KG1 (cell line): ENCODE results near the gene KLLN.
"Not testable (repeated sequence)": the region's sequence is repeated elsewhere in the genome, so short reads cannot be mapped to it uniquely, and the experiment has no call there.

Experiments used
- DNase-seq: peaks from one replicate; lab custom pipeline; 2025; lab: John Stamatoyannopoulos, UW

KLLN gene

DNA sequence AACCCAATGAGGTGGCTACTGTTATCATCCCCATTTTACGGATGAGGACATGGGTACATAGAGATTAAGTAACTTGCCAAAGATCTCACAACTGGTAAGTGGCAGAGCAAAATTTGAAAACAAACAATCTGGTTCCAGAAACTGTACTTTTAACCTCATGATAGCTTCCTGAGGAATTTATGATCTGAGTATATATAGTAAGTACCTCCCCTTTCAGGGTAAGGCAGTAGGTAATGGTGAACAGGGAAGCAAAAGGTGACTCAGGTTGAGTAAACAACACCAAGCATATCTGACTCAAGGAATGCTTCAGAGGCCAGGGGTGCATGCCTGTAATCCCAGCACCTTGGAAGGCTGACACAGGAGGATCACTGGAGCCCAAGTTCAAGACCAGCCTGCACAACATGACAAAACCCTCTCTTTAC is 21.1 kb downstream of the KLLN start:
- DNase-seq: no peak

DNA sequence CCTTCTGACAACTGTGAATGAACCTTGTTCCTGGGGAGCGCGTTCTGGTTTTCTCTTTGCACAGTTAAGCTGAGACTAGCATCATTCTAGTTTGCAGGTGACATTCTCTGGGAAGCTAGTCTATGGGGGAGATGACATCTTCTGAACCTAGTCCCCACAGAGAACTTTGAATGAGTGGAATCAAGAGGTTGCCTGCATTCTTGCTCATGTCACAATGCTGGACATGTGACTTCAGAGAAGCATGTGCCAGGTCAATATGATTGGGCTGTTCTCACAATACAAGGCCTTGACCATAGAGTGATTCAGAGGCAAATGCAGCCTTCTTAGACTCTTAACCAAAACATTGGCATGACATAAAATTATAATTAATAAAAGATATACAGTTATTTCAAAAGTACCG is 22.1 kb downstream of the KLLN start:
- DNase-seq: no peak

GRCh38 chr10:87838650-87839049 is 24.7 kb downstream of the KLLN start:
- no peak for DNase-seq

- peak; percentile 30 for DNase-seq
These were observed 25.9 kb downstream of the KLLN start for GRCh38 chr10:87837445-87837844.

DNA sequence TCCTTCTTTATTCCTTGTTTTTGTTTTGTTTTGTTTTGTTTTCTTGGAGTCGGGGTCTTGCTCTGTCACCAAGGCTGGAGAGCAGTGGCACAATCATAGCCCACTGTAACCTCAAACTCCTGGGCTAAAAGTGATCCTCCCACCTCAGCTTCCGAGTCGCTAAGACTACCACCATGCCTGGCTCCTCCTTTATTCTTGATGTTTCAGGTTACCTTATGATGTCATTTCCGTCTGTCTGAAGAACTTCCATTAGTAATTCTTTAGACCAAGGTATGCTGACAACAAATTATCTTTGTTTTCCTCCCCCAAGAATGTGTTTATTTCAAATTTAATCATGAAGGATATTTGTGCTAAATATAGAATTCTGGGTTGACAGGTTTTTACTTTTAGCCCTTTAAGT is 27.2 kb downstream of the KLLN start:
- no peak for DNase-seq

GRCh38 chr10:87829986-87830729 is 33.2 kb downstream of the KLLN start:
- DNase-seq: no peak

GRCh38 chr10:87829051-87829450 is 34.3 kb downstream of the KLLN start:
- DNase-seq: not testable (repeated sequence)

DNA sequence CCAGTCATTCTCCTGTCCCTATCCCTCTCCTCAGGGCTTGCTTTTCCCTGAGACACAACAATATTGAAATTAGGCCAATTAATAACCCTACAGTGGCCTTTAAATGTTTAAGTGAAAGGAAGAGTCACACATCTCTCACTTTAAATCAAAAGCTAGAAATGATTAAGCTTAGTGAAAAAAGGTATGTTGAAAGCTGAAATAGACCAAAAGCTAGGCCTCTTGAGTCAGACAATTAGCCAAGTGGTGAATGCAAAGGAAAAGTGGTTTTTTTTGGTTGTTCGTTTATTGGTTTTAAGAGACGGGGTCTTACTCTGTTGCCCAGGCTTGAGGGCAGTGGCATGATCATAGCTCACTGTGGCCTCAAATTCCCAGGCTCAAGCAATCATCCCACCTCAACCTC is 35.7 kb downstream of the KLLN start:
- no peak for DNase-seq

GRCh38 chr10:87826653-87827052 is 36.7 kb downstream of the KLLN start:
- no peak for DNase-seq

GRCh38 chr10:87819289-87819585 is 44.1 kb downstream of the KLLN start:
- no peak for DNase-seq

DNA sequence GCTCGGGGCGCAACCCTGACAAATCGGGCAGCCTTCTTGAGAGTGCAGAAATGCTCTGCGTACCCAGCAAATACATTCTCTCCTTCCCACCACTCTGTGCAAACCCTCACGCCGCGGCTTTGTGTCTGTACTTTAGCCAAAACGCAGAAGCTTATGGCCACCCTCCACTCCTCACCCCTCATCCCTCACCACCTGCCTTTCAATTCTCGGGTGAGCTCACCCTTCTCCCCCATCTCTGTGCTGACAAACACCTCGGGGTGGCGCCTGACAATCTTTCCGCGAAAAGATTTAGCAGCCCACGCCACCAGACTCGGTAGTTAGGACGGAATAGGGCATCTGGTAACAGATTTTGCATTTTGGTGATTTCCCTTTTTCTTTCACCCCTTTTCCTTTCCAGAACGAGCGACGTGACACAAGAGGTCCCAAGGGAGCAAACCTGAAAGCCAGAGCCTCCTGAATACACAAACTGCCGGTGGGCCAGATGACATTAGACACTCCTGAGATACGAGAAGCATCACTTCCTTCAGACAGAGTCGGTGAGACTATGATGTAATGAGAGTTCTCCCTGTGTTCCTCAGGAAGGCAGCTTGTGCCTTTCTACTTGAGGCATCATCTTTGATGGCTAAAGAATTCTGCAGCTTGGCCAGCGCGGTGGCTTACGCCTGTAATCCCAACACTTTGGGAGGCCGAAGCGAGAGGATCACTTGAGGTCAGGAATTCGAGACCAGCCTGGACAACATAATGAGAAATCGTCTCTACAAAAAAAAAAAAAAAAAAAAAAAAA is 44.6 kb downstream of the KLLN start:
- peak; percentile 56 for DNase-seq

DNA sequence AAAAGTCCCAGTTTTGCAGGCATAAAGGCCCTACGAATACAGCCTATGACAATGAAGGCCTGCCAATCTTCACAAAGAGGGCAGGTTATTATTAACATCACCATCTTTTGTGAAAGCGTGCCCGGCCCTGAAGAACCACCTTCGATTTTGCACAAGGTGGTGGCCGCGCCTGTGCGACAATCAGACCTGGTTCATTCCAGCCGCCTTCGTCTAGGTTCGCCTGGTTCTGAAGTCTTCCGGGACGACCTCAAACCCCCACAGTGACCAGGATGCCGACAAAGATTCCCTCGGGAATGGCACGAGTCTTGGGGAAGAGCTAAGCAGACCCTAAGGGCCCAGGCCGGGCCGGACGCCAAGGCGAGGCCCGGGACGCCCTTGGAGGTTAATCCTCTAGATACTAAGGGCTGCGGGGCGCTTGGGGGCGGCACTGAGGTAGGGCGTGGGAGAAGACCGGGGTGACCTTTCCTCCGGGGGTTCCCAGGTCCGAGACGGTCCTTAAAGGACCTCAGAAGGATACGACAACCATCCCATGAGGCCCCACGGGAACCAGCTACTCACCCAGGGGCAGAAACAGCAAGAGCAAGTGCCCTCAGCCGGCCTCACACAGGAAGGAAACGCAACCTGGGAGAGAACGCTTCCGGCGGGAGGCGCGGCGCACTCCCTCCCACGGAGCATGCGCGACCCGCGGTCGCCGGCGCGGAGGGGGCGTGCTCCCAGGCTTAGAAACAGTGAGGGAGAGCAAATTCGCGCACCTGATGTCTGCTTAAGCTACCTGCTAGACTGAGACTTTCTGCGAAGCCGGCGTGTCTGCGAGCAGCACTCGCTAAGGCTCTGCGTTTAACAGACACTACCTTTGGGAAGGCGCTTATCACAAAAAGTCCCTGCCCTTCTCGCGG is 45.5 kb downstream of the KLLN start, which contains the start of gene ATAD1:
Gene ATAD1, minus strand, starts transcription at position 618 of the 896 bp plus-strand sequence. CDS start 3,627 bp downstream, outside the sequence.
- peak; percentile 56 for DNase-seq

- DNase-seq: no peak
These were observed 46.3 kb downstream of the KLLN start for GRCh38 chr10:87816898-87817608.

- DNase-seq: peak; percentile 20
These were observed 47.0 kb downstream of the KLLN start for GRCh38 chr10:87816163-87816897.
